ENCODE measurements around the gene IFT27.

The IFT27 gene, protein sequence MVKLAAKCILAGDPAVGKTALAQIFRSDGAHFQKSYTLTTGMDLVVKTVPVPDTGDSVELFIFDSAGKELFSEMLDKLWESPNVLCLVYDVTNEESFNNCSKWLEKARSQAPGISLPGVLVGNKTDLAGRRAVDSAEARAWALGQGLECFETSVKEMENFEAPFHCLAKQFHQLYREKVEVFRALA

GRCh38 chr22:36775964-36776669 is at the start of gene IFT27:
Gene IFT27 (minus strand): TSS chr22:36776119. CDS start chr22:36775707, 412 bp downstream.
- peak; percentile 90 for DNase-seq

GRCh38 chr22:36824655-36825054 is 48.7 kb upstream of the IFT27 start:
- no peak for DNase-seq

GRCh38 chr22:36823186-36823839 is 47.4 kb upstream of the IFT27 start:
- DNase-seq: no peak

DNA sequence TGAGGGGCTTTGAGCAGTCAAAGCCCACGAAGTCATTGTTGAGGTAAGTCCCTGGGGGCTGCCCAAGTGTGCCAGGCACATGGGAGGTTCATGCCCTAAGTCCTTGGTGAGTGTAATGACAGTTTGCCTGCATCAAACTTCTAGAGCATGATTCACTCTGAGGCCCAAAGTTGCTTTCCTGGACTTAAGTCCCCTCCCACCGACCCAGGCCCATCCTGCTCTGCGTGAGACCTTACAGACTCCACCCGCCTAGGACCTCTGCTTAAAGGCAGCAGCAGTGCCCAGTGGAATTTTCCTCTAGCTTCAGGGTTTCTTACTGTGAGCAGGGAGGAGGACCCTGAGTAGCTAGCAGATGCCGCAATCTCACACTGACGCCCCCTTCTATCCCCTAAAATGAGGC is 46.7 kb upstream of the IFT27 start:
- no peak for DNase-seq

DNA sequence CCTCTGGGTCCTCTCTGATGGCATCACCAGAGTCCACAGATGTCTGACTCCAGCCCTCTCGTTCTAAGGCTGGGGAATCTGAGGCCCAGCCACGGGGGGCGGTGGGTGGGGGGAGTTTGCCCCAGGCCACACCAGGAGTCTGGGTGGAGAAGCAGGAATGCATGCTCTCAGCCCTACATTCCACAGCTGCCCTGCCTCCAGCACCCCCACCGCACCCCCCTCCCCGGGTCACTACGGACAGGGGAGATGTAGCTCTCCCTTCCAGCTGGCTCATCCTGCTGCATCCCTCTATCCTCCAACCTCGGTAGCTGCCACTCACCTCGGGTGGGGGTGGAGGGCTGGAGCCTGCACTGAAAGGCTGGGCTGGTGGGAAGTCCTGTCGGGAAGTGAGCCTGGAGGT is 43.2 kb upstream of the IFT27 start:
- DNase-seq: no peak

GRCh38 chr22:36818010-36818642 is 42.2 kb upstream of the IFT27 start:
- DNase-seq: no peak

DNA sequence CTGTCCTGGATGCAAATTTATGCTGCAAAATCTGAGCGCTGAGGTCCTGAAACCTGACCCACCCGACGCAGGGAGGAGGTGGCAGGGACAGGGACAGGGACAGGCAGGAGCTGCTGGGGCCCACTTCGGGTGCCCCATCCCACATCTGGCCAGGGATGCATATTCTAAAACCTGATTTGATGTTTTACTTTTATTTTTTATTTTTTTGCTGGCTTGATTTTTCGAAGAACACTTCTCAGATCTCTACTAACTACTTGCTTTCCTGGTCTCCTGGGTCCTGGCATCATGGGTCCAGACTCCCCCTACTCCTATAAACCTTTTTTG is 41.6 kb upstream of the IFT27 start:
- DNase-seq: no peak

DNA sequence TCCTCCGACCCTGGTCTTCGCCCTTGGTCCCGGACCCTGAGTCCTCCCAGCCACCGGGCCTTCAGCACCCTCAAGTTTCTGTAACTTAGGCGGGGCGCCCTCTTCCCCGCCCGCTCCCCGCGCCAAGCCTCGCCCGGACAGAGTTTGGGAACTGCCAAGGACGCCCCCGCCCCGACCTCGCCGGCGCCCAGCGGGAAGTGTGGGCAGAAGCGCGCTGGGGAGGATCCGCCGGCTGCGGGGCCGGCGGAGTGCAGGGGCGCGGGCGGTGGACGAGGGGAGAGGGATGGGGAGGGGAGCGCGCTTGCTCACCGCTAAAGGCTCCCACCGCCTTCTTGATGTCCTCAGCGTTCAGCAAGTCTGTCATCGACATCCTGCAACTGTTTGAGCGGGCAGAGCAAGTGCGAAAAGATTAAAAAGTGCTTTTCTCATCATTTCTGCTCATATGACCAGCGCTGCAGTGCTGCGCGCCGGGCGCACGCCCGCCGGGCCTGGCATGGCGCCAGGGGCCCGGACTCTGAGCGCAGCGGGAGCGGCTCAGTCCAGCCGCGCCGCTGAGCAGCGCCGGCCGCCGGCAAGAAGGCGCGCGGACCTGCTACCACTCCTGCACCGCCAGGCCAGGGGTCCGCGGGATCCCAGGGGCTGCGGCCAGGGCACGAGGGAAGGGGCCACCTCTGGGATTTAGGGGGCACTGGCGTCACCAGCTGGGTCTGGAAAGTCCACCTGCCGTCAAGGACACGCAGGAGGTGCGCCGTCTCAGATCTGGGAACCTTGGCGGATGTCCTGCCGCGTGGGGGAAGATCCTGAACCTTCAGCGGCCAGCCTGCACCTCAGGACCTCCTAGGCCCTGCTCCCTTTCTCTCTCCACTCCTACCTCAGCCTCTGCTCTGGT is 41.0 kb upstream of the IFT27 start, which contains the start of gene PVALB:
TSS of gene PVALB (minus strand) at position 400 of the 889 bp plus-strand sequence. CDS start at position 370, 30 bp downstream.
- DNase-seq: peak; percentile 53

GRCh38 chr22:36816339-36816635 is 40.4 kb upstream of the IFT27 start:
- DNase-seq: no peak

- no peak for DNase-seq
Measured at GRCh38 chr22:36815558-36816338, 39.8 kb upstream of the IFT27 start.

DNA sequence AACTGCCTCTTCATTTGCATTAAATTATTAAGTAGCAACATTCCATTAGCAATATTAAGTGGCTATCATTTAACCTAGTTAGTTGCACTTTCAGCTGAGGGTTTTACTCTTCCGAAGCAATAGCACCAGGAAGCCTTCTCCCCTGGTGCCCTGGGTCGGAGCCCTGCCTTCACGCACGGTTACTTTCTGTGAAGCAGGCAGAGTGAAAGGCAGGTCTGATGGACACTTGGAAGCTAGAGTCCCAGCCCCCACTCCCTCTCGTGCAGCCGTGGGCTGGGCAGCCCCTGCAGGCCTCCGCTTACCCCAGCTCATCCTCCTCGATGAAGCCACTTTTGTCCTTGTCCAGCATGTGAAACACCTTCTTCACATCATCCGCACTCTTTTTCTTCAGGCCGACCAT is 38.9 kb upstream of the IFT27 start:
- DNase-seq: no peak

DNA sequence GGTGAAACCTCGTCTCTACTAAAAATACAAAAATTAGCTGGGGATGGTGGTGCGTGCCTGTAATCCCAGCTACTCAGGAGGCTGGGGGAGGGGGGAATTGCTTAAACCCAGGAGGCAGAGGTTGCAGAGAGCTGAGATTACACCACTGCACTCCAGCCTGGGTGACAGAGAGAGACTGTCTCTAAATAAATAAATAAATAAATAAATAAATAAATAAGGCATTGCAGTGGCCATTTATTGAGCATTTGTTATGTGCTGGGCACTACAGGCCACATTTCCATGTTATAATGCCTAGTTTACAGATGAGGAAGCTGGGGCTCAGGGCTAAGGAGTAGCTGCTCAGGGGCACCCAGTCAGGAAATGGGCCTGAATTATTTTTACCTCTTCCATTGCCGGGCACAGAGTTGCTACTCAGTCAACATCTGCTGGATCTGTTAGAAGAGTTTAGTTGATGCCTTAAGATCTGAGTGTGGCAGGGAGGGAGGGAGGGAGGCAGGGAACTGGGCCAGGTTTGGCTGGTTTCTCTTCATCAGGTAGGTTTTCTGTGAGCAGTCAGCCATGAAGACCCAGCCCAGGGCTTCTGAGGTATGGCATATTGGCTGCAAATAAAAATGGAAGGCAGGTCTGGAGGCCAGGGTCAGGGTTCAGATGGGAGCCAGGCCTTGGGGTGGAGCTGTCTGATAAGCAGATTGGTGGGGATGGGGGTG is 35.3 kb upstream of the IFT27 start:
- DNase-seq: no peak

GRCh38 chr22:36809351-36809750 is 33.4 kb upstream of the IFT27 start:
- DNase-seq: no peak

- DNase-seq: no peak
Measured at GRCh38 chr22:36808721-36809344, 32.9 kb upstream of the IFT27 start.

DNA sequence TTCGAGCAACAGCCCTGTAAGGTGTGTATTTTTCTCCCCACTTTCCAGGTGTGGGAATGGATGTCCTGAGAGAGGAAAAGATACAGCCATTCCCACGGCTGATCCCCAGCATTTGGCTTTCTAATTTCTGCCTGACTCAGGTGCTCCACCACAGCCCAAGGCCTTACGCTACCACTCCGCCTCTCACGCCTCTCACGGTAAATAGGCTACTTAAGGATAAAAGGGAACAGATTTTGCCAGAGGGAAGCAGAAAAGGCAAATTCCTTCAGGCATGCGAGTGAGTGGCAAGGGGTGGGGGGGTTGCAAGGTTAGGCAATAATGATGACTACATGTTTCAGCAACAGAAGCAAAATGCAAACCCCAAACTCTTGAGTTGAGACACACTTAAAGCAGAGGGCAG is 31.7 kb upstream of the IFT27 start:
- no peak for DNase-seq

DNA sequence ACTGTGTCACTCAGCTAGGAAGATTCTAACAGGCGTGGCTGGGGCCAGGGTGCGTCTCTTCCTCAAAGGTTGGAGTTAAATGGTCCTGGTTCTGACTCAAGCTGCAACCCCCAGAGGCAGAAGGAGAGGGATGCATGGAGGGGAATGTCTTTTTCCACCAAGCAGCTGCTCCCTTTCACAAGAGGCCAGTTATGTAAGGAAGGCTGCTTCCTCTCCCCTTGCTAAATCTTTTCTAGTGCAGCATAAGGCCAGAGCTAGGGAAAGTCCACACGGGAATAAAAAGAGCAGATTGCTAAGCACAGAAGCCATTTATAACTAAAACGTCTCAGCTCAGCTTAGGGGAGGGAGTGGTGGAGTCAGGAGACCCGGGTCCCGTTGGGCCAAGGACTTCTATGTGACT is 30.9 kb upstream of the IFT27 start:
- DNase-seq: no peak

DNA sequence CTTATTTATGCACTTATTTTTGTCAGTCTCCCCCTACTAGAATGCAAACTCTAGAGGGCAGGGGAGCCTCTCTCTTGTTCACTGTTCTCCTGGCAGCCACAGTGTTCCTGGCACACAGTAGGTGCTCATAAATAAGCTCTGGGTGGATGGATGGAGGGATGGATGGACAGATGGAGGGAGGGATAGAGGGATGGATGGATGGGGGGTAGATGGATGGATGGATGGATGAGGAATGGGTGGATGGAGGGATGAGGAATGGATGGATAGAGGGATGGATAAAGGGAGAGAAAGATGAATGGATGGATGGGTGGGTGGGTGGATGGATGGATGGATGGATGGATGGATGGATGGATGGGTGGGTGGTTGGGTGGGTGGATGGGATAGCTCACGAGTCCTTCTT is 27.4 kb upstream of the IFT27 start:
- no peak for DNase-seq

DNA sequence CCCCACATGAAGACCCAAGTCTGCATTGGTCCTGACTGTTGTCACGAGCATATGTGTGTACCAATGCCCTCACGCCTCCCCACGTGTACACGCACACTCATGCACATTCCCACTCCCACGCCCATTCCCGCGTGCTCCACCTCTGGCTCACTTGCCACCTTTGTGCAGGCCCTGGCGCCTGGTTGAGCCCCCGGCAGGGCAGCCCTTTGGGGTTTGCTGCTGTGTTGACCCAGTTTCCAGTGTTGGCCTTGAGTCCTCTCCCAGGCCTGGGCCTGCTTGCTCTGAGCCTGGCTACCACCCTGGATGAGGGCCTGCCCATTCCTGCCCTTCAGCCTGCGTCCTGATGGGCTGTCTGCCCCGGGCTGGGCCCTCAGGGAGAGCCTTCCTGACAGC is 22.8 kb upstream of the IFT27 start:
- no peak for DNase-seq

- DNase-seq: no peak
Measured at GRCh38 chr22:36797911-36798673, 22.2 kb upstream of the IFT27 start.

DNA sequence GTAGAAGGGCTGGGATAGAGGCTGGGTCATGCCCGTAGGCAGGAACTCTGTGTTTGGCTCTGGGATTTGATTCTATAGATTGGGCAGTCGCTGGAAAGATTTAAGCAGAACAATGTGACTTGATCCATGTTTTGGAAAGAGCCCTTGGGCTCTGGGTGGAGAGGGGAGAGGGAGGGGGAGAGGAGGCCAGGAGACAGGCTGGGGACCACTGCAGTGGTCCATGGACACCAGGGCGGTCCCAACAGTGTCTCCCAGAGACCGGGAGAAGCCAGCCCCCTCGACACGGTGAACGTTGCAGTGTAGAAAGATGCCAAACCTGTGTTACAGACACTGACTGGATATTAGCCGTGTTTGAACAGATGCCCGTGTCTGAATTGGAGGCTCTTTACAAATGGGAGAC is 21.5 kb upstream of the IFT27 start:
- no peak for DNase-seq

Measured in 8988T (cell line).